WTC11 (cell line): ENCODE data around the gene MAP3K12. TPM values are rescaled to one million over a fixed set of nuclear protein-coding genes. Genes with fewer than 3 reads are reported as not detected.

Source experiments
- GABPB1 ChIP-seq: sonication (generic); formaldehyde crosslinking; IDR thresholded peaks from 2 replicates; pipeline ENCODE4 v1.8.1; 2023; ENCODE audit warnings: mild to moderate bottlenecking, missing genetic modification reagents
- GRHL2 ChIP-seq: fragments of 250-450 bp; sonication (Bioruptor Pico); IDR thresholded peaks from 2 replicates; pipeline ENCODE4 v1.8.0; 2022; ENCODE audit warnings: mild to moderate bottlenecking, moderate library complexity; ENCODE audit not compliant: insufficient replicate concordance, severe bottlenecking
- GTF2I ChIP-seq: fragments of 250-450 bp; sonication (Bioruptor Pico); conservative IDR thresholded peaks from 2 replicates; pipeline ENCODE4 v1.4.0; 2021; ENCODE audit warnings: mild to moderate bottlenecking
- MXD4 ChIP-seq: fragments of 250-450 bp; sonication (Bioruptor Pico); IDR thresholded peaks from 2 replicates; pipeline ENCODE4 v1.8.0; 2021; ENCODE audit warnings: mild to moderate bottlenecking, moderate library complexity, borderline replicate concordance
- MYBL2 ChIP-seq: sonication (generic); formaldehyde crosslinking; IDR thresholded peaks from 2 replicates; pipeline ENCODE4 v1.8.1; 2023; ENCODE audit warnings: mild to moderate bottlenecking, moderate library complexity, missing genetic modification reagents
- NFATC4 ChIP-seq: fragments of 250-450 bp; sonication (Bioruptor Pico); IDR thresholded peaks from 2 replicates; pipeline ENCODE4 v1.9.0; 2021; ENCODE audit warnings: mild to moderate bottlenecking
- NFE2L1 ChIP-seq: sonication (generic); formaldehyde crosslinking; IDR thresholded peaks from 2 replicates; pipeline ENCODE4 v1.8.1; 2023; ENCODE audit warnings: missing genetic modification reagents
- NR2C2 ChIP-seq: sonication (generic); formaldehyde crosslinking; IDR thresholded peaks from 2 replicates; pipeline ENCODE4 v1.8.0; 2022; ENCODE audit warnings: mild to moderate bottlenecking, missing genetic modification reagents
- OVOL2 ChIP-seq: fragments of 250-450 bp; sonication (Bioruptor Pico); IDR thresholded peaks from 2 replicates; pipeline ENCODE4 v1.9.0; 2021; ENCODE audit warnings: mild to moderate bottlenecking, borderline replicate concordance
- RELA ChIP-seq: sonication (generic); formaldehyde crosslinking; IDR thresholded peaks from 2 replicates; pipeline ENCODE4 v1.8.1; 2022; ENCODE audit warnings: missing genetic modification reagents, mild to moderate bottlenecking, borderline replicate concordance
- RORB ChIP-seq: fragments of 250-450 bp; sonication (Bioruptor Pico); IDR thresholded peaks from 2 replicates; pipeline ENCODE4 v1.9.0; 2021; ENCODE audit warnings: mild to moderate bottlenecking
- SMAD3 ChIP-seq: sonication (generic); formaldehyde crosslinking; IDR thresholded peaks from 2 replicates; pipeline ENCODE4 v1.8.0; 2022; ENCODE audit warnings: missing genetic modification reagents, mild to moderate bottlenecking, borderline replicate concordance
- SMAD4 ChIP-seq: sonication (generic); formaldehyde crosslinking; IDR thresholded peaks from 2 replicates; pipeline ENCODE4 v1.8.0; 2022; ENCODE audit warnings: mild to moderate bottlenecking, missing genetic modification reagents
- TCF7 ChIP-seq: sonication (generic); formaldehyde crosslinking; IDR thresholded peaks from 2 replicates; pipeline ENCODE4 v1.8.0; 2022; ENCODE audit warnings: mild to moderate bottlenecking, low read depth, missing genetic modification reagents, moderate library complexity
- TEAD1 ChIP-seq: sonication (generic); formaldehyde crosslinking; IDR thresholded peaks from 2 replicates; pipeline ENCODE4 v1.8.0; 2022; ENCODE audit warnings: mild to moderate bottlenecking, missing genetic modification reagents
- TP53 ChIP-seq: sonication (generic); formaldehyde crosslinking; IDR thresholded peaks from 2 replicates; pipeline ENCODE4 v1.8.1; 2023; ENCODE audit warnings: mild to moderate bottlenecking, missing genetic modification reagents
- ZBTB21 ChIP-seq: sonication (generic); formaldehyde crosslinking; IDR thresholded peaks from 2 replicates; pipeline ENCODE4 v1.8.1; 2023; ENCODE audit warnings: mild to moderate bottlenecking, missing genetic modification reagents, borderline replicate concordance
- ZNF219 ChIP-seq: sonication (generic); formaldehyde crosslinking; IDR thresholded peaks from 2 replicates; pipeline ENCODE4 v1.8.0; 2023; ENCODE audit warnings: missing genetic modification reagents, mild to moderate bottlenecking, borderline replicate concordance
- ZNF317 ChIP-seq: sonication (generic); formaldehyde crosslinking; IDR thresholded peaks from 2 replicates; pipeline ENCODE4 v1.8.1; 2023; ENCODE audit warnings: low read depth, mild to moderate bottlenecking, moderate library complexity, missing genetic modification reagents, borderline replicate concordance
- ZNF416 ChIP-seq: fragments of 250-450 bp; sonication (Bioruptor Pico); IDR thresholded peaks from 2 replicates; pipeline ENCODE4 v1.9.0; 2021; ENCODE audit warnings: mild to moderate bottlenecking, inconsistent platforms
- total RNA-seq: library from RNA; stranded (reverse); gene quantifications from 3 replicates; pipeline ENCODE4 v1.2.3, GENCODE V29; 2021
- TF ChIP-seq, protein P1 (sequence below): sonication (generic); formaldehyde crosslinking; IDR thresholded peaks from 2 replicates; pipeline ENCODE4 v1.8.0; 2022; ENCODE audit warnings: missing genetic modification reagents
- TF ChIP-seq, protein P2 (sequence below): sonication (generic); formaldehyde crosslinking; IDR thresholded peaks from 2 replicates; pipeline ENCODE4 v1.8.1; 2023; ENCODE audit warnings: mild to moderate bottlenecking, missing genetic modification reagents, moderate library complexity
- TF ChIP-seq, protein P3 (sequence below): fragments of 250-450 bp; sonication (Bioruptor Pico); IDR thresholded peaks from 2 replicates; pipeline ENCODE4 v2.1.2; 2022; ENCODE audit warnings: mild to moderate bottlenecking, moderate library complexity
- TF ChIP-seq, protein P4 (sequence below): sonication (generic); formaldehyde crosslinking; IDR thresholded peaks from 2 replicates; pipeline ENCODE4 v1.8.1; 2022; ENCODE audit warnings: low read depth, mild to moderate bottlenecking, moderate library complexity, missing genetic modification reagents, borderline replicate concordance
- TF ChIP-seq, protein P5 (sequence below): fragments of 250-450 bp; sonication (Bioruptor Pico); IDR thresholded peaks from 2 replicates; pipeline ENCODE4 v1.9.0; 2021; ENCODE audit warnings: mild to moderate bottlenecking, borderline replicate concordance
- TF ChIP-seq, protein P6 (sequence below): sonication (generic); formaldehyde crosslinking; IDR thresholded peaks from 2 replicates; pipeline ENCODE4 v1.8.0; 2022; ENCODE audit warnings: mild to moderate bottlenecking, missing genetic modification reagents
- TF ChIP-seq, protein P7 (sequence below): fragments of 250-450 bp; sonication (Bioruptor Pico); IDR thresholded peaks from 2 replicates; pipeline ENCODE4 v1.8.0; 2021; ENCODE audit warnings: mild to moderate bottlenecking

MAP3K12 gene
- total RNA-seq, 1 experiment from 2014 or later = 23.6 TPM

DNA sequence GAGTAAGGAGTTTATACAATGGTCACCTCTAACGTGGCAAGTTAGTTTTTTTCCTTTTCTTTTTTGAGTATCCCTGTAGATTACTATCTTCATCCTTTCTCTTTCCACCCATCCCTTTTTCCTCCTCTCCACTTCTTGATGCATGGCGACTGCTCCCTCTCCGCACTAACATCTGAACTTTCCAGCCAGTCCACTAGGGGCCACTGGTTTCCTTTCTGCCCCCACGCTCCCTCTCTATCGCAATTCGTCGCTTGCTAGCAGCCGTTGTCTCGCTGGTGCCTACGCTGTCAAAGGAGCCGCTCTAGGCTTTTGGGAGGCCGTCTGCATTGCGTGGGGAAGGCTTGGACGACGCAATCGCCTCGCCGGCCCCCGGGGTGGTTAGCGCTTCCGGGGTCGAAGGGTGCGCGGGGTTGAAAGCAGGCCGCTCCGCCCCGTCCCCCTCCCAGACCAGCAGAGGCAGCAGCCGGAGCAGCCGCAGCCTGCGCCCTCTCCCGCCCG, 47.5 kb downstream of the MAP3K12 start, which contains the start of gene PCBP2 (continued):
- TF ChIP-seq, protein P1, sequence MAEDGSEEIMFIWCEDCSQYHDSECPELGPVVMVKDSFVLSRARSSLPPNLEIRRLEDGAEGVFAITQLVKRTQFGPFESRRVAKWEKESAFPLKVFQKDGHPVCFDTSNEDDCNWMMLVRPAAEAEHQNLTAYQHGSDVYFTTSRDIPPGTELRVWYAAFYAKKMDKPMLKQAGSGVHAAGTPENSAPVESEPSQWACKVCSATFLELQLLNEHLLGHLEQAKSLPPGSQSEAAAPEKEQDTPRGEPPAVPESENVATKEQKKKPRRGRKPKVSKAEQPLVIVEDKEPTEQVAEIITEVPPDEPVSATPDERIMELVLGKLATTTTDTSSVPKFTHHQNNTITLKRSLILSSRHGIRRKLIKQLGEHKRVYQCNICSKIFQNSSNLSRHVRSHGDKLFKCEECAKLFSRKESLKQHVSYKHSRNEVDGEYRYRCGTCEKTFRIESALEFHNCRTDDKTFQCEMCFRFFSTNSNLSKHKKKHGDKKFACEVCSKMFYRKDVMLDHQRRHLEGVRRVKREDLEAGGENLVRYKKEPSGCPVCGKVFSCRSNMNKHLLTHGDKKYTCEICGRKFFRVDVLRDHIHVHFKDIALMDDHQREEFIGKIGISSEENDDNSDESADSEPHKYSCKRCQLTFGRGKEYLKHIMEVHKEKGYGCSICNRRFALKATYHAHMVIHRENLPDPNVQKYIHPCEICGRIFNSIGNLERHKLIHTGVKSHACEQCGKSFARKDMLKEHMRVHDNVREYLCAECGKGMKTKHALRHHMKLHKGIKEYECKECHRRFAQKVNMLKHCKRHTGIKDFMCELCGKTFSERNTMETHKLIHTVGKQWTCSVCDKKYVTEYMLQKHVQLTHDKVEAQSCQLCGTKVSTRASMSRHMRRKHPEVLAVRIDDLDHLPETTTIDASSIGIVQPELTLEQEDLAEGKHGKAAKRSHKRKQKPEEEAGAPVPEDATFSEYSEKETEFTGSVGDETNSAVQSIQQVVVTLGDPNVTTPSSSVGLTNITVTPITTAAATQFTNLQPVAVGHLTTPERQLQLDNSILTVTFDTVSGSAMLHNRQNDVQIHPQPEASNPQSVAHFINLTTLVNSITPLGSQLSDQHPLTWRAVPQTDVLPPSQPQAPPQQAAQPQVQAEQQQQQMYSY (CRISPR knock-in tag) = no peak
- TF ChIP-seq GRHL2 (CRISPR knock-in tag) (no peak), NR2C2 (CRISPR knock-in tag) (peak; percentile 99), SMAD3 (CRISPR knock-in tag) (no peak), ZBTB21 (CRISPR knock-in tag) (peak; percentile 85), OVOL2 (no peak), NFATC4 (CRISPR knock-in tag) (no peak), TEAD1 (CRISPR knock-in tag) (peak; percentile 66; the same call in 1 of the 2 replicates), SMAD4 (CRISPR knock-in tag) (no peak), ZNF317 (no peak), TP53 (CRISPR knock-in tag) (no peak), ZNF219 (CRISPR knock-in tag) (no peak), TCF7 (CRISPR knock-in tag) (no peak), GABPB1 (CRISPR knock-in tag) (peak; percentile 98), NFE2L1 (peak; percentile 11; the same call in 1 of the 2 replicates), MXD4 (no peak), RORB (CRISPR knock-in tag) (no peak), ZNF416 (no peak), RELA (no peak), MYBL2 (CRISPR knock-in tag) (no peak), GTF2I (no peak)
- TF ChIP-seq, protein P2, sequence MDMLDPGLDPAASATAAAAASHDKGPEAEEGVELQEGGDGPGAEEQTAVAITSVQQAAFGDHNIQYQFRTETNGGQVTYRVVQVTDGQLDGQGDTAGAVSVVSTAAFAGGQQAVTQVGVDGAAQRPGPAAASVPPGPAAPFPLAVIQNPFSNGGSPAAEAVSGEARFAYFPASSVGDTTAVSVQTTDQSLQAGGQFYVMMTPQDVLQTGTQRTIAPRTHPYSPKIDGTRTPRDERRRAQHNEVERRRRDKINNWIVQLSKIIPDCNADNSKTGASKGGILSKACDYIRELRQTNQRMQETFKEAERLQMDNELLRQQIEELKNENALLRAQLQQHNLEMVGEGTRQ (CRISPR knock-in tag) = no peak
- TF ChIP-seq, protein P3, sequence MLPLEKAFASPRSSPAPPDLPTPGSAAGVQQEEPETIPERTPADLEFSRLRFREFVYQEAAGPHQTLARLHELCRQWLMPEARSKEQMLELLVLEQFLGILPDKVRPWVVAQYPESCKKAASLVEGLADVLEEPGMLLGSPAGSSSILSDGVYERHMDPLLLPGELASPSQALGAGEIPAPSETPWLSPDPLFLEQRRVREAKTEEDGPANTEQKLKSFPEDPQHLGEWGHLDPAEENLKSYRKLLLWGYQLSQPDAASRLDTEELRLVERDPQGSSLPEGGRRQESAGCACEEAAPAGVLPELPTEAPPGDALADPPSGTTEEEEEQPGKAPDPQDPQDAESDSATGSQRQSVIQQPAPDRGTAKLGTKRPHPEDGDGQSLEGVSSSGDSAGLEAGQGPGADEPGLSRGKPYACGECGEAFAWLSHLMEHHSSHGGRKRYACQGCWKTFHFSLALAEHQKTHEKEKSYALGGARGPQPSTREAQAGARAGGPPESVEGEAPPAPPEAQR = no peak
- TF ChIP-seq, protein P4, sequence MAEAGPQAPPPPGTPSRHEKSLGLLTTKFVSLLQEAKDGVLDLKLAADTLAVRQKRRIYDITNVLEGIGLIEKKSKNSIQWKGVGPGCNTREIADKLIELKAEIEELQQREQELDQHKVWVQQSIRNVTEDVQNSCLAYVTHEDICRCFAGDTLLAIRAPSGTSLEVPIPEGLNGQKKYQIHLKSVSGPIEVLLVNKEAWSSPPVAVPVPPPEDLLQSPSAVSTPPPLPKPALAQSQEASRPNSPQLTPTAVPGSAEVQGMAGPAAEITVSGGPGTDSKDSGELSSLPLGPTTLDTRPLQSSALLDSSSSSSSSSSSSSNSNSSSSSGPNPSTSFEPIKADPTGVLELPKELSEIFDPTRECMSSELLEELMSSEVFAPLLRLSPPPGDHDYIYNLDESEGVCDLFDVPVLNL (CRISPR knock-in tag) = no peak
- TF ChIP-seq, protein P5, sequence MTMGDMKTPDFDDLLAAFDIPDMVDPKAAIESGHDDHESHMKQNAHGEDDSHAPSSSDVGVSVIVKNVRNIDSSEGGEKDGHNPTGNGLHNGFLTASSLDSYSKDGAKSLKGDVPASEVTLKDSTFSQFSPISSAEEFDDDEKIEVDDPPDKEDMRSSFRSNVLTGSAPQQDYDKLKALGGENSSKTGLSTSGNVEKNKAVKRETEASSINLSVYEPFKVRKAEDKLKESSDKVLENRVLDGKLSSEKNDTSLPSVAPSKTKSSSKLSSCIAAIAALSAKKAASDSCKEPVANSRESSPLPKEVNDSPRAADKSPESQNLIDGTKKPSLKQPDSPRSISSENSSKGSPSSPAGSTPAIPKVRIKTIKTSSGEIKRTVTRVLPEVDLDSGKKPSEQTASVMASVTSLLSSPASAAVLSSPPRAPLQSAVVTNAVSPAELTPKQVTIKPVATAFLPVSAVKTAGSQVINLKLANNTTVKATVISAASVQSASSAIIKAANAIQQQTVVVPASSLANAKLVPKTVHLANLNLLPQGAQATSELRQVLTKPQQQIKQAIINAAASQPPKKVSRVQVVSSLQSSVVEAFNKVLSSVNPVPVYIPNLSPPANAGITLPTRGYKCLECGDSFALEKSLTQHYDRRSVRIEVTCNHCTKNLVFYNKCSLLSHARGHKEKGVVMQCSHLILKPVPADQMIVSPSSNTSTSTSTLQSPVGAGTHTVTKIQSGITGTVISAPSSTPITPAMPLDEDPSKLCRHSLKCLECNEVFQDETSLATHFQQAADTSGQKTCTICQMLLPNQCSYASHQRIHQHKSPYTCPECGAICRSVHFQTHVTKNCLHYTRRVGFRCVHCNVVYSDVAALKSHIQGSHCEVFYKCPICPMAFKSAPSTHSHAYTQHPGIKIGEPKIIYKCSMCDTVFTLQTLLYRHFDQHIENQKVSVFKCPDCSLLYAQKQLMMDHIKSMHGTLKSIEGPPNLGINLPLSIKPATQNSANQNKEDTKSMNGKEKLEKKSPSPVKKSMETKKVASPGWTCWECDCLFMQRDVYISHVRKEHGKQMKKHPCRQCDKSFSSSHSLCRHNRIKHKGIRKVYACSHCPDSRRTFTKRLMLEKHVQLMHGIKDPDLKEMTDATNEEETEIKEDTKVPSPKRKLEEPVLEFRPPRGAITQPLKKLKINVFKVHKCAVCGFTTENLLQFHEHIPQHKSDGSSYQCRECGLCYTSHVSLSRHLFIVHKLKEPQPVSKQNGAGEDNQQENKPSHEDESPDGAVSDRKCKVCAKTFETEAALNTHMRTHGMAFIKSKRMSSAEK (CRISPR knock-in tag) = no peak
- TF ChIP-seq, protein P6, sequence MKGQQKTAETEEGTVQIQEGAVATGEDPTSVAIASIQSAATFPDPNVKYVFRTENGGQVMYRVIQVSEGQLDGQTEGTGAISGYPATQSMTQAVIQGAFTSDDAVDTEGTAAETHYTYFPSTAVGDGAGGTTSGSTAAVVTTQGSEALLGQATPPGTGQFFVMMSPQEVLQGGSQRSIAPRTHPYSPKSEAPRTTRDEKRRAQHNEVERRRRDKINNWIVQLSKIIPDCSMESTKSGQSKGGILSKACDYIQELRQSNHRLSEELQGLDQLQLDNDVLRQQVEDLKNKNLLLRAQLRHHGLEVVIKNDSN (CRISPR knock-in tag) = peak; percentile 18; the same call in 1 of the 2 replicates
- TF ChIP-seq, protein P7, sequence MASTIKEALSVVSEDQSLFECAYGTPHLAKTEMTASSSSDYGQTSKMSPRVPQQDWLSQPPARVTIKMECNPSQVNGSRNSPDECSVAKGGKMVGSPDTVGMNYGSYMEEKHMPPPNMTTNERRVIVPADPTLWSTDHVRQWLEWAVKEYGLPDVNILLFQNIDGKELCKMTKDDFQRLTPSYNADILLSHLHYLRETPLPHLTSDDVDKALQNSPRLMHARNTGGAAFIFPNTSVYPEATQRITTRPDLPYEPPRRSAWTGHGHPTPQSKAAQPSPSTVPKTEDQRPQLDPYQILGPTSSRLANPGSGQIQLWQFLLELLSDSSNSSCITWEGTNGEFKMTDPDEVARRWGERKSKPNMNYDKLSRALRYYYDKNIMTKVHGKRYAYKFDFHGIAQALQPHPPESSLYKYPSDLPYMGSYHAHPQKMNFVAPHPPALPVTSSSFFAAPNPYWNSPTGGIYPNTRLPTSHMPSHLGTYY (CRISPR knock-in tag) = no peak
- TF ChIP-seq, all 79 proteins: peak for 18
